Globus pallidus (tissue), 1 donor: ENCODE results near the gene OR6F1.
A peak's percentile ranks its signal among the peaks of the same experiment; 100 is the strongest.
"Not testable (repeated sequence)": the region's sequence is repeated elsewhere in the genome, so short reads cannot be mapped to it uniquely, and the experiment has no call there.

Source experiments
- DNase-seq: peaks from one replicate; pipeline ENCODE4 v3.0.0-alpha.2; 2015; ENCODE audit warnings: low spot score

The OR6F1 gene

GRCh38 chr1:247716546-247716945 lies at the start of gene OR6F1:
Gene OR6F1, minus strand, starts transcription at chr1:247716646. Its CDS starts 3,891 bp downstream, at chr1:247712755.
- DNase-seq: no peak

GRCh38 chr1:247760456-247760855 lies 44.0 kb upstream of the OR6F1 start, which contains the start of gene OR1C1:
Gene OR1C1, minus strand, starts transcription at chr1:247760556. Its CDS starts 2,150 bp downstream, at chr1:247758406.
- no peak for DNase-seq

- not testable (repeated sequence) for DNase-seq
Observed at GRCh38 chr1:247754311-247754710, 37.9 kb upstream of the OR6F1 start.

GRCh38 chr1:247749870-247750269 lies 33.4 kb upstream of the OR6F1 start:
- no peak for DNase-seq

- DNase-seq: no peak
Observed at GRCh38 chr1:247748041-247748440, 31.6 kb upstream of the OR6F1 start, which contains the start of gene OR14A2. Gene OR14A2, minus strand, starts transcription at chr1:247748141.

GRCh38 chr1:247747616-247748015 lies 31.2 kb upstream of the OR6F1 start:
- no peak for DNase-seq

- DNase-seq: no peak
Observed at GRCh38 chr1:247746391-247746935, 30.0 kb upstream of the OR6F1 start.

- not testable (repeated sequence) for DNase-seq
Observed at GRCh38 chr1:247742215-247742760, 25.8 kb upstream of the OR6F1 start.

- no peak for DNase-seq
Observed at GRCh38 chr1:247741756-247742155, 25.3 kb upstream of the OR6F1 start.

GRCh38 chr1:247740721-247741120 lies 24.3 kb upstream of the OR6F1 start:
- no peak for DNase-seq

- DNase-seq: no peak
Observed at GRCh38 chr1:247738315-247738714, 21.9 kb upstream of the OR6F1 start, which contains the start of gene OR14K1. Gene OR14K1, plus strand, starts transcription at chr1:247738615. Its CDS starts 0 bp downstream, at chr1:247738615.

- no peak for DNase-seq
Observed at GRCh38 chr1:247721222-247721621, 4.8 kb upstream of the OR6F1 start.

- no peak for DNase-seq
Observed at GRCh38 chr1:247713753-247714152, 2.7 kb downstream of the OR6F1 start.

- not testable (repeated sequence) for DNase-seq
Observed at GRCh38 chr1:247710681-247711080, 5.8 kb downstream of the OR6F1 start.

- no peak for DNase-seq
Observed at GRCh38 chr1:247701338-247701737, 15.1 kb downstream of the OR6F1 start.

GRCh38 chr1:247681288-247681897 lies 35.1 kb downstream of the OR6F1 start:
- peak; percentile 42 for DNase-seq

- no peak for DNase-seq
Observed at GRCh38 chr1:247680171-247680570, 36.3 kb downstream of the OR6F1 start.

GRCh38 chr1:247679639-247680038 lies 36.8 kb downstream of the OR6F1 start, which contains the start of gene OR13G1:
Gene OR13G1, minus strand, starts transcription at chr1:247679739. Its CDS starts 6,698 bp downstream, at chr1:247673041.
- no peak for DNase-seq

- DNase-seq: no peak
Observed at GRCh38 chr1:247669225-247669624, 47.2 kb downstream of the OR6F1 start.
